Glomerular endothelial cell (primary cell): ENCODE results near the gene RAI2. TPM values are rescaled to one million over a fixed set of nuclear protein-coding genes. Genes with fewer than 3 reads are reported as not detected.

ENCODE experiments used
- DNase-seq: peaks from one replicate; pipeline ENCODE4 v3.0.0-alpha.2; 2011; ENCODE audit warnings: low read depth, low spot score; ENCODE audit errors: extremely low read depth
- total RNA-seq: library from RNA; depleted of rRNA; stranded (reverse); fragments of >200 nt; gene quantifications from 2 replicates; pipeline ENCODE4 v1.2.3, GENCODE V29; 2015

Gene RAI2
- total RNA-seq, 1 donor from 2014 or later, result 9.1 TPM

DNA sequence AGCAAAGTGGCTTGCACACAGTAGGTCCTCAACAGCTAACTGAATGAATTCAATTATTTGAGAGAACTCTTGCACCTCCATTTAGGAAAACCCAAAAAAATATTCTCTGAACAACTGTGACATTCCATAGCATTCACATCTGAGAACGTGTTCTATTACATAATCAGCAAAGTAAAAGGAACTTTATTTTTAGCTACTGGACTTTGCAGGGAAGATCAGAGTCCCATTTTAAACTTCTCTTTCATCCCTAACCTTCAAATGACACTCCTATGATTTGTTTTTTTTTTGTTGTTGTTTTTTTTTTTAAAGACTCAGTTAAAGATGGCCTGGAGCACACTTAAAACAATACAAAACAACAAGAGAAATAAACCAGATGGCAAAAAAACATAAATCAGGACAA is 30.9 kb downstream of the RAI2 start:
- no peak for DNase-seq

GRCh38 chrX:17829566-17829965 is 31.5 kb downstream of the RAI2 start:
- DNase-seq, result no peak

- DNase-seq, result no peak
Measured at GRCh38 chrX:17828171-17828570, 32.9 kb downstream of the RAI2 start.

- no peak for DNase-seq
Measured at GRCh38 chrX:17826609-17827496, 34.2 kb downstream of the RAI2 start.

GRCh38 chrX:17824980-17825379 is 36.1 kb downstream of the RAI2 start:
- DNase-seq, result no peak

DNA sequence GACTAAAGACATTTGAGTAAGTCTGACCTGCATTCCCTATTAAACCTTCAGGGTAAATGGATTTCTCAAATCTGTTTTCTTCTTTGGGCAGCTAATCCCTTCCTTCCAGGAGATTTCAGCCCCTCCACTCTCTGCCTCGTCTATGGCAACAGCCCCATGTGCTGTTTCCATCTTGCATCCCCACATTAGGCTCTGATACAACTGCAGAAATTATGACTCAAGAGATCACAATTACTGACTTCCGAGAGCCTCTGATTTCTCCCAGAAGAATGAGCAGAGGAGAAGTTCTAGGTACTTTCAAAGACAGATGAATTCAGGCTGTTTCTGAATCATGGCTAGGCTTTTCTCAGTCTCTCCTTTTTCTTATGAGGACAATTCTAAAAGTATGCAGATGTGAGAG is 38.7 kb downstream of the RAI2 start:
- no peak for DNase-seq

- DNase-seq, result no peak
Measured at GRCh38 chrX:17820100-17820499, 41.0 kb downstream of the RAI2 start.

DNA sequence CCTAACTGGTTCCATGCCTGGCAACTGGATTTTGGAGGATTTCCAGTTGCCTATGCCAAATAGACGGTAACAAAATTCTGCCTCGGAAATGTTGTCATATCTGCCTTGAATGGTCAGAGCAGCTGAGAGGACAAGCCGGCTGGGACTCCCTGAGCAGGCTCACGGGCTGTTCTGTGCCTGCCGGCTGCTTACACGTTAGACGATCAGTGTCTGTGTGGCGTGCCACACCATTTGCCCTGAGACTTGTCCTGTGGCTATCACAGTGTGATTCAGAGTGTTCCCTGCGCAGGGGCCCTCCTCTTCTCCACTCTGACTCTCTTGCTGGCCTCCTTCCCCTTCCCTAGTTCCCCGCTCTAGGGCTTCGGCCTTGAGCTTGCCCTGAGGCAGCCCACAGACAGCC is 42.4 kb downstream of the RAI2 start:
- no peak for DNase-seq

DNA sequence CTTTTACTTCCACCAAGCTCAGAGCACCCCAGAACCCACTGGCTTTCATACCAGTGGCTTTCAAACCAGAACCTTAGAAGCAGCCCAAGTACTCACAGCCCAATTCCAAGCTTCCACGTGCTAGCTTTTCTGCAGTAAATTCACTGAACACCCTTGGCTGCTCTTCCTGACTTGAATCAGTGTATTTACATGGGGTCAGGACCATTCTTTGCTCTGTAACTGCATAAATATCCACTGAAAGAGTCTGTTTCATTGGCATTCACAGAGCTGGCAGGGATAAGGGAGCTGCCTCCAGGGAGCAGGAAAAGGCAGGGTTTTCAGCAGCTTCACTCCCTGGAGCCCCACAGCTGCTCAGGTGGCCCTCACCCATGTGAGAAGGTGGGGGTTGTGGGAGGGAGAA is 43.8 kb downstream of the RAI2 start:
- no peak for DNase-seq

DNA sequence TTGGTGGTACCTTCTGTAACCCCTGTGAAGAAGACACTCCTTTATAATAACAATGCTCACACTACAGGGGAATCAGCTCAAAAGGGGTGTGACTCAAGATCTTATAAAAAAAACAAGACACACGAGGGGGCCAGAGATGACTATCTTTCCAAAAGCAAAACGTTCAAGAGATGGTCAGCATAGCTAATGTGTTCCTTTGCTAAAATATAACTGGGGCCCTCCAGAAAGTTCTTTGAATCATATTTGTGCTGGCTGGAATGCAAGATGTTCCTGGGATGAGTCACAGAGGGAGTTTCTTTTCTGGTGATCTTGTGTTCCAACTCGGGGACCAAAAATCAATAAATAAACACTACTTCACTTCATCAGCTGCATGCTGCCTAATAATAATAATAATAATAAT is 46.5 kb downstream of the RAI2 start:
- DNase-seq, result no peak

DNA sequence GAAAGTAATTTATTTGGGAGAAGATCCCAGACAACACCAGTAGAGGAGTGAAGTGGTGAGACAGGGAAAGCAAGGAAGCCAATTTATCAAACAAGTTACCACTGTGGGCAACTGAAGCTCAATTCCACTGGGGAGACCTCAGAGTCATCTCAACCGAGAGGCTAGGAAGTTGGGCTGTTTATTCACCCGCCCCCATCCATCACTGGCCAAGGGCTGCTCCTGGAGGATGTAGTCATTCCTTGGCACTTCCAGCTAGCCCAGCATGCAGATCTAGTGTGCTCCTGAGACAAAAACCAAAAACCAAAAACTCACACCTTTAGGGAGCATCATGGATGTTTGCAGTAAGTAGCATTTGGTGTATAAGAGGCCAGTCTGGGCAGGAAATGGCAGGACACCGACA is 47.0 kb downstream of the RAI2 start:
- DNase-seq, result no peak

- no peak for DNase-seq
Measured at GRCh38 chrX:17813277-17813676, 47.8 kb downstream of the RAI2 start.

- DNase-seq, result no peak
Measured at GRCh38 chrX:17812763-17813162, 48.3 kb downstream of the RAI2 start.

DNA sequence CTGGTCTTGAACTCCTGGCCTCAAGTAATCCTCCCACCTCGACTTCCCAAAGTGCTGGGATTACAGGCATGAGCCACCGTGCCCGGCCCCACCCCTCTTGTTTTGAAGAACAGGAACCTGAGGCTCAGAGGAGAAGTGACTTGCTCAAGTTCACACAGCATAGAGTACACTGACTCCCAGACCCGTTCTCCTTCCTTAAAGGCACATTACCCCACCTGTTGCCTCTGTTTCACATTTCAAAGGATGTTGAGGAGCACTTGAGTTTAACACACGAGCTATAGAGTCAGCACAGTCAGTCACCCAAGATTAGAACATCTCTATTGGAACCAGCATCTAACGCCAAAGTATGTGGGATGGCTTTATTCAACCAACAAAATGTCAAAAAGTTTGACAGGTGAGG is 51.1 kb downstream of the RAI2 start:
- no peak for DNase-seq

GRCh38 chrX:17809273-17809672 is 51.8 kb downstream of the RAI2 start:
- no peak for DNase-seq

GRCh38 chrX:17805120-17805519 is 56.0 kb downstream of the RAI2 start:
- no peak for DNase-seq

GRCh38 chrX:17803449-17803848 is 57.6 kb downstream of the RAI2 start:
- no peak for DNase-seq

DNA sequence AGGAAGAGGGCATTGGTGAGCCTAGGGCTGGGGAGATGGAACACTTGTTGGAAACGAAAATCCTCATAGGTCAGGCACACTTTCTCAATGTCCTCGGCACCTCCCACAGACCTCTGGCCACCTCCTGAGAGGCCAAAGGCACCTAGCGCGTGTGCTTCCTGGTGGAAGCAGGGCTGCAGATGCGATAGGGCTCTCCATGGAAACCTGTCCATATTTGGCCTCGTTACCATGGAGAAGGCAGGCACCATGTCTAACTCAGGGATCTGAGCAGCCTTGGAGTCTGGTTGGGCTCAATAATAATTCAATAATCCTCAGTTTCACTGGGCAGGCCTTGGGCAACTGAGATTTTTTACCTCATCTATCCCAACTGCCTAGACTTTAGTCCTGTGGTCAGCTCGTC is 58.3 kb downstream of the RAI2 start:
- no peak for DNase-seq

- no peak for DNase-seq
Measured at GRCh38 chrX:17801431-17801830, 59.7 kb downstream of the RAI2 start.

- DNase-seq, result no peak
Measured at GRCh38 chrX:17798921-17799320, 62.2 kb downstream of the RAI2 start.

DNA sequence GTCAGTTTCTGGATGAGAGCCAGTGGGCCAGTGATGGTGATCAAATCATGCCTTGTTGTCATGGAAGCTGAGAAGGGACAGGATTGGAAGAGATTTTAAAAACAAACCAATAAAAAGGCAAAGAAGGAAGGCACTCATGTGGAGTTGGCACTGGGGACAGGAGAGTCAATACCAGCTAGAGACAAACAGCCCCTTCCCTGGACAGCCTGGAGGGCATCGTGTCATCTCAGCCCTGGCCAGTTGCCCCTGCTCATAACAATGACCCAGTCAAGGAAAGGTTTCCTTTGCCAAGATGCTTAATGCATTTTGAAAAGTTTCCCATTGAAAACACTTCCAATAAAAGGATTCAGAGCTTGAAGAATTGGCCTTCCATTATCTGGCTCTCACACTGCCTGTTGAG is 68.3 kb downstream of the RAI2 start:
- DNase-seq, result no peak

- no peak for DNase-seq
Measured at GRCh38 chrX:17788956-17789562, 72.0 kb downstream of the RAI2 start.
